Activated T-helper 1 cell treated with anti-CD3 and anti-CD28 coated beads, Interleukin-2, amount 50 U/mL, for 16 hours (primary cell): Measurements from ENCODE around the gene RAB4A.
A peak's percentile ranks its signal among the peaks of the same experiment; 100 is the strongest.

Experiments
- DNase-seq, 2 donors: peaks; one replicate each; pipeline ENCODE4 v3.0.0-alpha.2; 2020; ENCODE audit warnings: low read depth in 1 of 2, low spot score in 1 of 2

Gene RAB4A

GRCh38 chr1:229334269-229334668 is 63.4 kb downstream of the RAB4A start:
- DNase-seq: no peak

- no peak for DNase-seq
Observed at GRCh38 chr1:229334716-229335115, 63.8 kb downstream of the RAB4A start.

GRCh38 chr1:229336345-229336744 is 65.4 kb downstream of the RAB4A start:
- no peak for DNase-seq

GRCh38 chr1:229339086-229339485 is 68.2 kb downstream of the RAB4A start:
- no peak for DNase-seq

GRCh38 chr1:229339520-229339919 is 68.6 kb downstream of the RAB4A start:
- DNase-seq: no peak

GRCh38 chr1:229340496-229340895 is 69.6 kb downstream of the RAB4A start:
- no peak for DNase-seq

GRCh38 chr1:229341774-229342655 is 71.1 kb downstream of the RAB4A start:
- DNase-seq: peak in 1 of 2 donors; percentile 78

DNA sequence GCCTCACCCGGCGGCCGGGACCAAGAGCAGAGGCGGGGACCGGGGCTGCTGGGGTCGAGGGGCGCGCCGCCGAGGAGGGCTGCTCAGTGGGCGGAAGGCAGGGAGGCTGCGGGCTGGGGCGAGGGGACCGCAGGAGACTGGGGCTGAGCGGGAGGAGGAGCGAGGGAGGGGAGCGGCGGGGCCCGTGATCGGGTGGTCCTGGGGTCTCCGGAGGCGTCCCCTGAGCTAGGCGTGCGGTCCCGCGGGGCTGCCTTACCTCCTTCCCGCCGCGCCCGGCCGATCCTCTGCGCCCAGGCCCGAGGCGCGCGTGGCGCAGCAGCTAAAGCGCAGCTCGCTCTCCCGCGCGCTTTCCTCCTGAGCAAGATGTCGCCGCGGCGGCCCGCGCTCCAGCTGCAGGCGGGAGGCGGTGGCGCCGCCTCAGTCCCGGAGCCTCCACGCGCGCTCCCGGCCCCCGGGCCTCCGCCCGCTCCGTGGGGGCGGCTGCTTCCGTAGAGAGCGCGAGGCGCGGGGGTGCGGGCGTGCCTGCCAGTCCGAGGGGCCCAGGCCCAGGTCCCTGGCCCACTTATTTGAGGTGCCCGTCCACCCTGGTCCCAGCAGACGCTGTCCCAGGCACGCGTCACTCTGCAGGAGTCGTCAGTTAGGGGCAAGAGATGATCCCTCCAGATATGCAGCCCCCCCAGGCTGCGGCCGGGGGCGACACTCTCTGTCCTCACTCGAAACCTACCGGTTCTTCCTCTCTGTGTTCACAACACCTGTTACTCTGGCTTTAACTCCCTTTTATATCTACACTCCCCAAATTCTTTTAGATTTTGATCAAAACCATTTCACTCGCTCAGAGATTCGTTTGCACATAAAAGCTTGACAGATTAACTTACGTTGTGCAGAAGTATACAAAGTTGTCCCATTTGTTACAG is 72.0 kb downstream of the RAB4A start, which contains the start of gene CCSAP:
TSS of gene CCSAP (minus strand) at position 392 of the 914 bp plus-strand sequence. CDS start 582 bp downstream, outside the sequence.
- DNase-seq: peak; percentile 35 to 61

DNA sequence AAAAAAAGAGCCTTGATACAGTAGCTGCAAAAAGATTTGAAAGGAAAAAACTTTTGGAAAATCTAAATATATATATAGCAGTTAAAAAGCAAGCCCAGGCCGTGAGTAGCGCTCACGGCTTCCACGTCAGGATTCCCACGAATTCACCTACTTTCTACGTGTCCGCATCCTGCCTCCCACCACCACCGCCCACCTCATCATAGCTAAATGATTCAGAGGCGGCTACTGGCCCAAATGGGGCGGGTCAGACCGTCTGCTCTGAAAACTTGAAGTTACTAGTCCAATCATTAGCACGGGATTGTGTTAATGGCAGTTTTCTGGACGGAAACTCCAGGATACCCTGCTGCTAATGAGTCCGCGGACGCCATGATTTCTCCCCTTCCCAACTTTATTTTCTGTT is 73.2 kb downstream of the RAB4A start:
- no peak for DNase-seq

- DNase-seq: no peak
Observed at GRCh38 chr1:229344937-229345684, 74.2 kb downstream of the RAB4A start.

- no peak for DNase-seq
Observed at GRCh38 chr1:229347528-229347927, 76.6 kb downstream of the RAB4A start.

DNA sequence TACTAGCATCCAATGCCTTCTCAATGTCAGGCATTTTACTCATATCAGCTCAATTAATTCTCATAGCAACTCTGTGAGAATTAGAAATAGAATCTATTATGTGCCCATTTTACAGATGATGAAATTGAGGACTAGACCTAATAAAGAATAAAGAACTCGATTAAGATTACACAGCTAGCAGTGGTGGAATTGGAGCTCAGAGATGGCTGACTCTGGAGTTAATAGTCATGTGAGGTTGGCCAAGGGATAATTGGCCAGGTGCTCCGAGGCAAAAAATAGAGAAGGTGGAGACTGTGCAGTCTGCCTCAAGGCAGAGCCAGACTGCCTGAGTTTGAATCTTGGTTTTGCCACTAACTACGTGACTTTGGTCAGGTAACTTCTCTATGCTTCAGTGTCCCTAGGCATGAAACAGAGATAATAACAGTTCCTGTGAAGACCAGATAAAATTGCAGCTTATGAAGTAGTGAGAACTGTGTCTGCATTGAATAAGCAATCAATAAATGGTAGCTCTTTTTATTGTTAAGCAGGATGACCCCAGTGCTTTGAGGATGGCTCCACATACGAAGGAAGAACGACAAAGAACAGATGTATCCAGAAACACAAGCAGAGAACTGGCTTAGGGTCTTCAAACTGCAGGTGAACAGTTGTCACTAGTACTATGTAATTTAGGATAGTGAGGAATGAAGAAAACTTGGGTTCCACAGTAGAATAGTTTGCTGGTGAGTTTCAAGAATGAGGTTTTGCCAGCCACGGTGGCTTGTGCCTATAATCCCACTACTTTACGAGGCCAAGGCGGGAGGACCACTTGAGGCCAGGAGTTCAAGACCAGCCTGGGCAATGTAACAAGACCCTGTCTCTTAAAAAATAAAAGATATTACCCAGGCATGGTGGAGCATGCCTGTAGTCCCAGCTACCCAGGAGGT is 78.8 kb downstream of the RAB4A start:
- DNase-seq: no peak

- no peak for DNase-seq
Observed at GRCh38 chr1:229352975-229353374, 82.1 kb downstream of the RAB4A start.

DNA sequence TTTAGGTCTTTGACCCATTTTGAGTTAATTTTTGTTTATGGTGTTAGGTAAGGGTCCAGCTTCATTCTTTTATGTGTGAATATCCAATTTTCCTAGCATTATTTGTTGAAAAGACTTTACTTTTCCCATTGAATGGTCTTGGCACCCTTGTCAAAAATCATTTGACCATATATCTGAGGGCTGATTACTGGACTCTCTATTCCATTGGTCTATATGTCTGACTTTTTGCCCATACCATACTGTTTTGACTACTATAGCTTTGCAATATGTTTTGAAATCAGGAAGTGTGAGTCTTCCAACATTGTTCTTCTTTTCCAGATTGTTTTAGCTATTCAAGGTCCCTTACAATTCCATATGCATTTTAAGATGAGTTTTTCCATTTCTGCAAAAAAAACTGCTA is 83.3 kb downstream of the RAB4A start:
- DNase-seq: no peak
